Osteoblast (primary cell): ENCODE results near the gene PLPP4. TPM values are rescaled to one million over a fixed set of nuclear protein-coding genes. Genes with fewer than 3 reads are reported as not detected.

Source experiments
- DNase-seq: peaks from one replicate; pipeline ENCODE4 v3.0.0; 2011; ENCODE audit warnings: low spot score, mixed read lengths; ENCODE audit not compliant: insufficient read length; ENCODE audit errors: missing footprints
- H2AFZ ChIP-seq: 2 replicates; pipeline ENCODE4 v1.6.0; 2011; ENCODE audit warnings: mild to moderate bottlenecking, low read length
- H3K27ac ChIP-seq: 2 replicates; pipeline ENCODE4 v1.5.1; 2011; ENCODE audit warnings: mild to moderate bottlenecking, low read depth, low read length, moderate library complexity
- H3K27me3 ChIP-seq: 2 replicates; pipeline ENCODE4 v1.6.0; 2012; ENCODE audit warnings: mild to moderate bottlenecking, control low read depth, inconsistent platforms, low read length, moderate library complexity; ENCODE audit not compliant: insufficient read depth
- H3K36me3 ChIP-seq: 2 replicates; pipeline ENCODE4 v1.5.1; 2011; ENCODE audit warnings: mild to moderate bottlenecking, low read length, control low read depth, moderate library complexity; ENCODE audit not compliant: insufficient read depth
- H3K4me1 ChIP-seq: 2 replicates; pipeline ENCODE4 v1.5.1; 2011; ENCODE audit warnings: mild to moderate bottlenecking, low read length, control low read depth, moderate library complexity; ENCODE audit not compliant: insufficient read depth
- H3K4me2 ChIP-seq: 2 replicates; pipeline ENCODE4 v1.6.0; 2011; ENCODE audit warnings: mild to moderate bottlenecking, low read length; ENCODE audit not compliant: insufficient read depth
- H3K4me3 ChIP-seq: fragments of 200-600 bp; sonication (generic); 3 replicates; pipeline ENCODE4 v1.5.1; 2012; ENCODE audit warnings: mild to moderate bottlenecking, low read length, inconsistent platforms; ENCODE audit not compliant: insufficient read depth
- H3K79me2 ChIP-seq: 2 replicates; pipeline ENCODE4 v1.6.0; 2012; ENCODE audit warnings: mild to moderate bottlenecking, low read length, control low read depth, inconsistent platforms; ENCODE audit not compliant: insufficient read depth
- H3K9me3 ChIP-seq: 2 replicates; pipeline ENCODE4 v1.5.1; 2011; ENCODE audit warnings: low read depth, low read length, control low read depth
- H4K20me1 ChIP-seq: 2 replicates; pipeline ENCODE4 v1.6.0; 2012; ENCODE audit warnings: mild to moderate bottlenecking, low read length, control low read depth; ENCODE audit not compliant: insufficient read depth
- total RNA-seq: library from RNA; depleted of rRNA; stranded (reverse); fragments of >200 nt; gene quantifications from 2 replicates; pipeline ENCODE4 v1.2.3, GENCODE V29; 2012
- TF ChIP-seq, protein P1 (sequence below): IDR thresholded peaks from 2 replicates; pipeline ENCODE4 v1.5.1; 2011; ENCODE audit warnings: mild to moderate bottlenecking, low read depth, low read length, moderate library complexity; ENCODE audit errors: extremely low read depth

PLPP4 gene
- total RNA-seq, 1 donor: 8.0 TPM

DNA sequence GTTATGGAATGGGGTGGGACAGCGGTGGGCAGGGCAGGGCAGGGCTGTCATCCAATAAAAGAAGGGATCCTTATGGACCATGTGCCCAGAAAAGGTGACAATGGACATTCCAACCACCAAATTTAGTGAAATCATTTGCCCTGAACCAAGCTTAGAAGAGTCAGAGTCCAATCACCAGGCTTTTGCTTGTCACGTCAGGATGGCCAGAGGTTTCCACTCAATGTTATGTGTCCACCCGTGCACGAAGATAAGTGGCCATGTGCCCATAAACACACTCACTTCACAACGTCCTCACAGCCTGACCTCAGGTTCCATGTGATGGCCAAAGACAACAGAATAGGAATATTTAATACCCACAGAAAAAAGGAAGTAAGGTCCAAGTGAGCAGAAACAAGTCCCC lies 36.6 kb upstream of the PLPP4 start:
- DNase-seq: no peak
- Histone ChIP-seq H3K79me2 (no peaks in the 10 kb centered on the region), H3K4me3 (no peak overlapping the region), H3K27ac (peak overlapping the region; percentile 60), H3K9me3 (no peaks in the 10 kb centered on the region), H3K27me3 (no peaks in the 10 kb centered on the region), H4K20me1 (no peaks in the 10 kb centered on the region), H3K4me2 (no peak overlapping the region), H3K36me3 (no peaks in the 10 kb centered on the region), H3K4me1 (peaks cover 45% of the 10 kb centered on the region), H2AFZ (no peak overlapping the region)
- TF ChIP-seq, protein P1, sequence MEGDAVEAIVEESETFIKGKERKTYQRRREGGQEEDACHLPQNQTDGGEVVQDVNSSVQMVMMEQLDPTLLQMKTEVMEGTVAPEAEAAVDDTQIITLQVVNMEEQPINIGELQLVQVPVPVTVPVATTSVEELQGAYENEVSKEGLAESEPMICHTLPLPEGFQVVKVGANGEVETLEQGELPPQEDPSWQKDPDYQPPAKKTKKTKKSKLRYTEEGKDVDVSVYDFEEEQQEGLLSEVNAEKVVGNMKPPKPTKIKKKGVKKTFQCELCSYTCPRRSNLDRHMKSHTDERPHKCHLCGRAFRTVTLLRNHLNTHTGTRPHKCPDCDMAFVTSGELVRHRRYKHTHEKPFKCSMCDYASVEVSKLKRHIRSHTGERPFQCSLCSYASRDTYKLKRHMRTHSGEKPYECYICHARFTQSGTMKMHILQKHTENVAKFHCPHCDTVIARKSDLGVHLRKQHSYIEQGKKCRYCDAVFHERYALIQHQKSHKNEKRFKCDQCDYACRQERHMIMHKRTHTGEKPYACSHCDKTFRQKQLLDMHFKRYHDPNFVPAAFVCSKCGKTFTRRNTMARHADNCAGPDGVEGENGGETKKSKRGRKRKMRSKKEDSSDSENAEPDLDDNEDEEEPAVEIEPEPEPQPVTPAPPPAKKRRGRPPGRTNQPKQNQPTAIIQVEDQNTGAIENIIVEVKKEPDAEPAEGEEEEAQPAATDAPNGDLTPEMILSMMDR: no peak

DNA sequence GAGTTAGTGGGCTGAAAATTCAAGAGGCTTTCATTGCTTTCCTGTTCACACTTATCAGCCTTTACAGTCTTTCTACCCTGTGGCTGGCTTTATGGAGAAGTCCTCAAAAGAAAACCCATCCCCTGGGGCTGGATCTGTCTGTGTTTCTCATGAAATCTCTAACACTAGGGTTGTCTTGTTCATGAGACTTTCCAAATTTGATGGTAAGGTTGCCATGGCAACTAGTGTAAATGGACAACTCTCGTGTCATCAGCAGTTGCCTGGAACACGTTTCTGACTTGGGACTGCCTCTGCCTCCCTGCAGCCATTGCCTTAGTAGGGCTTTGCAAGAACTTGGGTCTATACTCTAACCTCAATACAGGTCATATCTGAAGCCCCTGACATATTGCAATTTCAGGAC lies 35.8 kb upstream of the PLPP4 start:
- Histone ChIP-seq H3K27me3 (no peaks in the 10 kb centered on the region), H3K4me3 (no peak overlapping the region), H3K4me2 (no peak overlapping the region), H3K79me2 (no peaks in the 10 kb centered on the region), H3K9me3 (no peaks in the 10 kb centered on the region), H3K36me3 (no peaks in the 10 kb centered on the region), H3K27ac (no peak overlapping the region), H3K4me1 (peaks cover 41% of the 10 kb centered on the region), H2AFZ (no peak overlapping the region), H4K20me1 (no peaks in the 10 kb centered on the region)
- peak; percentile 73 for DNase-seq
- TF ChIP-seq, protein P1: no peak

- H3K36me3 ChIP-seq: no peaks in the 10 kb centered on the region
- TF ChIP-seq, protein P1: no peak
- no peaks in the 10 kb centered on the region for H3K9me3 ChIP-seq
- H4K20me1 ChIP-seq: no peaks in the 10 kb centered on the region
- H3K4me2 ChIP-seq: peak overlapping the region; percentile 52
- peak; percentile 70 for DNase-seq
- H3K4me1 ChIP-seq: peaks cover 36% of the 10 kb centered on the region
- peak overlapping the region; percentile 79 for H3K27ac ChIP-seq
- no peaks in the 10 kb centered on the region for H3K79me2 ChIP-seq
- H3K4me3 ChIP-seq: no peak overlapping the region
- H2AFZ ChIP-seq: peak overlapping the region; percentile 58
- H3K27me3 ChIP-seq: no peaks in the 10 kb centered on the region
These were observed 34.6 kb upstream of the PLPP4 start for GRCh38 chr10:120422457-120422856.

GRCh38 chr10:120423431-120424197 lies 33.4 kb upstream of the PLPP4 start:
- Histone ChIP-seq H3K4me3 (peak overlapping the region; percentile 47), H3K79me2 (no peaks in the 10 kb centered on the region), H3K36me3 (no peaks in the 10 kb centered on the region), H4K20me1 (no peaks in the 10 kb centered on the region), H3K27ac (peak overlapping the region; percentile 79), H2AFZ (peak overlapping the region; percentile 24), H3K27me3 (no peaks in the 10 kb centered on the region), H3K4me1 (peaks cover 36% of the 10 kb centered on the region), H3K9me3 (no peaks in the 10 kb centered on the region), H3K4me2 (peak overlapping the region; percentile 73)
- TF ChIP-seq, protein P1: peak; percentile 94
- DNase-seq: peak; percentile 72
